GM18868 (cell line): Measurements from ENCODE around the gene OLIG3.

Source experiments
- ATAC-seq: cut with Tn5 transposase; IDR thresholded peaks from one replicate; pipeline ENCODE4 v1.9.1; 2021; ENCODE audit warnings: mild to moderate bottlenecking, moderate library complexity; ENCODE audit not compliant: unreplicated experiment

OLIG3 gene

GRCh38 chr6:137496368-137496767 lies 2.2 kb upstream of the OLIG3 start:
- ATAC-seq, result no peak

- ATAC-seq, result no peak
Measured at GRCh38 chr6:137495703-137496336, 1.6 kb upstream of the OLIG3 start.

- ATAC-seq, result no peak
Measured at GRCh38 chr6:137494988-137495702, 951 bp upstream of the OLIG3 start.

- ATAC-seq, result no peak
Measured at GRCh38 chr6:137493218-137494038, 766 bp downstream of the OLIG3 start.

- no peak for ATAC-seq
Measured at GRCh38 chr6:137492289-137493217, 1.6 kb downstream of the OLIG3 start.

- no peak for ATAC-seq
Measured at GRCh38 chr6:137491478-137491877, 2.7 kb downstream of the OLIG3 start.

GRCh38 chr6:137490961-137491360 lies 3.2 kb downstream of the OLIG3 start:
- no peak for ATAC-seq

GRCh38 chr6:137490006-137490905 lies 3.9 kb downstream of the OLIG3 start:
- no peak for ATAC-seq

- no peak for ATAC-seq
Measured at GRCh38 chr6:137489046-137490005, 4.9 kb downstream of the OLIG3 start.

GRCh38 chr6:137488150-137489045 lies 5.8 kb downstream of the OLIG3 start:
- no peak for ATAC-seq

- ATAC-seq, result no peak
Measured at GRCh38 chr6:137487869-137488149, 6.4 kb downstream of the OLIG3 start.

GRCh38 chr6:137487181-137487868 lies 6.9 kb downstream of the OLIG3 start:
- ATAC-seq, result no peak

- ATAC-seq, result no peak
Measured at GRCh38 chr6:137486416-137486815, 7.8 kb downstream of the OLIG3 start.

GRCh38 chr6:137480431-137480830 lies 13.8 kb downstream of the OLIG3 start:
- ATAC-seq, result no peak

GRCh38 chr6:137475103-137475502 lies 19.1 kb downstream of the OLIG3 start:
- ATAC-seq, result no peak

- no peak for ATAC-seq
Measured at GRCh38 chr6:137473598-137473997, 20.6 kb downstream of the OLIG3 start.

GRCh38 chr6:137472641-137473137 lies 21.5 kb downstream of the OLIG3 start:
- no peak for ATAC-seq
